ENCODE results near the gene PRRG4. TPM values are rescaled to one million over a fixed set of nuclear protein-coding genes. Genes with fewer than 3 reads are reported as not detected.

Gene PRRG4
- polyA plus RNA-seq, 1 donor (not counting 4 experiments of a cell fraction or from before 2014, with no cell fraction given): 10.0 TPM

GRCh38 chr11:32817852-32818183, 11.9 kb upstream of the PRRG4 start:
- H3K4me2 ChIP-seq (ENCODE audit: control insufficient read depth, extremely low read depth, insufficient read depth, low read depth, low read length): no peak overlapping the region
- H3K27me3 ChIP-seq (ENCODE audit: control insufficient read depth, extremely low read depth, insufficient read depth, low read length): no peaks in the 10 kb centered on the region
- no peaks in the 10 kb centered on the region for H4K20me1 ChIP-seq (ENCODE audit: control insufficient read depth, extremely low read depth, insufficient read depth, low read length)
- dilution Hi-C loops (cut with MboI; ENCODE audit: extremely low pct_ligation_motif_present, low sequenced_read_pairs): no loop called here
- H3K4me3 ChIP-seq (ENCODE audit: control insufficient read depth in 2 of 3, extremely low read depth in 1 of 3, insufficient read depth in 2 of 3, low read depth in 1 of 3, low read length in 3 of 3): no peak overlapping the region
- peaks cover 15% of the 10 kb centered on the region for H3K4me1 ChIP-seq (ENCODE audit: control insufficient read depth, extremely low read depth, insufficient read depth, low read length)
- no peaks in the 10 kb centered on the region for H3K36me3 ChIP-seq (ENCODE audit: control insufficient read depth in 2 of 2, extremely low read depth in 1 of 2, insufficient read depth in 2 of 2, low read length in 2 of 2)
- TF ChIP-seq EZH2 (IDR thresholded peaks at IDR 0.05; ENCODE audit: low read length) (no peak), CTCF (optimal IDR thresholded peaks at IDR 0.05 in 1 of 3, IDR thresholded peaks at IDR 0.05 in 1 of 3, conservative IDR thresholded peaks at IDR 0.05 in 1 of 3; ENCODE audit: extremely low read depth in 1 of 3, insufficient read depth in 2 of 3, low read length in 3 of 3) (no peak)
- no peak overlapping the region for H3K27ac ChIP-seq (ENCODE audit: control insufficient read depth, insufficient read depth, low read length)
- H3K9me3 ChIP-seq (ENCODE audit: control insufficient read depth, low read depth, low read length): no peaks in the 10 kb centered on the region
- FAIRE-seq: no peak
- no peaks in the 10 kb centered on the region for H3K79me2 ChIP-seq (ENCODE audit: control insufficient read depth, insufficient read depth, low read length)
- no peak for DNase-seq (ENCODE audit: low read depth, low spot score)
- no peaks in the 10 kb centered on the region for H3K9me1 ChIP-seq (ENCODE audit: control insufficient read depth, extremely low read depth, insufficient read depth, low read length)
- no peak overlapping the region for H3K9ac ChIP-seq (ENCODE audit: control insufficient read depth, extremely low read depth, insufficient read depth, low read length)
- H2AFZ ChIP-seq (ENCODE audit: control insufficient read depth, low read length): no peak overlapping the region

GRCh38 chr11:32819187-32819586, 10.5 kb upstream of the PRRG4 start:
- no peaks in the 10 kb centered on the region for H3K27me3 ChIP-seq (ENCODE audit: control insufficient read depth, extremely low read depth, insufficient read depth, low read length)
- H3K27ac ChIP-seq (ENCODE audit: control insufficient read depth, insufficient read depth, low read length): no peak overlapping the region
- DNase-seq (ENCODE audit: low read depth, low spot score): no peak
- no peaks in the 10 kb centered on the region for H3K9me1 ChIP-seq (ENCODE audit: control insufficient read depth, extremely low read depth, insufficient read depth, low read length)
- no peaks in the 10 kb centered on the region for H4K20me1 ChIP-seq (ENCODE audit: control insufficient read depth, extremely low read depth, insufficient read depth, low read length)
- TF ChIP-seq EZH2 (IDR thresholded peaks at IDR 0.05; ENCODE audit: low read length) (no peak), CTCF (optimal IDR thresholded peaks at IDR 0.05 in 1 of 3, IDR thresholded peaks at IDR 0.05 in 1 of 3, conservative IDR thresholded peaks at IDR 0.05 in 1 of 3; ENCODE audit: extremely low read depth in 1 of 3, insufficient read depth in 2 of 3, low read length in 3 of 3) (no peak)
- no peak overlapping the region for H3K4me3 ChIP-seq (ENCODE audit: control insufficient read depth in 2 of 3, extremely low read depth in 1 of 3, insufficient read depth in 2 of 3, low read depth in 1 of 3, low read length in 3 of 3)
- no peak for FAIRE-seq
- H3K79me2 ChIP-seq (ENCODE audit: control insufficient read depth, insufficient read depth, low read length): no peaks in the 10 kb centered on the region
- H3K4me1 ChIP-seq (ENCODE audit: control insufficient read depth, extremely low read depth, insufficient read depth, low read length): peaks cover 15% of the 10 kb centered on the region
- dilution Hi-C loops (cut with MboI; ENCODE audit: extremely low pct_ligation_motif_present, low sequenced_read_pairs): no loop called here
- H2AFZ ChIP-seq (ENCODE audit: control insufficient read depth, low read length): no peak overlapping the region
- no peaks in the 10 kb centered on the region for H3K36me3 ChIP-seq (ENCODE audit: control insufficient read depth in 2 of 2, extremely low read depth in 1 of 2, insufficient read depth in 2 of 2, low read length in 2 of 2)
- no peak overlapping the region for H3K4me2 ChIP-seq (ENCODE audit: control insufficient read depth, extremely low read depth, insufficient read depth, low read depth, low read length)
- no peaks in the 10 kb centered on the region for H3K9me3 ChIP-seq (ENCODE audit: control insufficient read depth, low read depth, low read length)
- no peak overlapping the region for H3K9ac ChIP-seq (ENCODE audit: control insufficient read depth, extremely low read depth, insufficient read depth, low read length)
